Glomerular visceral epithelial cell (primary cell): ENCODE measurements around the gene ZNRD2.

Experiments used
- DNase-seq: peaks from one replicate; pipeline ENCODE4 v3.0.0-alpha.2; 2016; ENCODE audit errors: extremely low spot score

ZNRD2 gene

DNA sequence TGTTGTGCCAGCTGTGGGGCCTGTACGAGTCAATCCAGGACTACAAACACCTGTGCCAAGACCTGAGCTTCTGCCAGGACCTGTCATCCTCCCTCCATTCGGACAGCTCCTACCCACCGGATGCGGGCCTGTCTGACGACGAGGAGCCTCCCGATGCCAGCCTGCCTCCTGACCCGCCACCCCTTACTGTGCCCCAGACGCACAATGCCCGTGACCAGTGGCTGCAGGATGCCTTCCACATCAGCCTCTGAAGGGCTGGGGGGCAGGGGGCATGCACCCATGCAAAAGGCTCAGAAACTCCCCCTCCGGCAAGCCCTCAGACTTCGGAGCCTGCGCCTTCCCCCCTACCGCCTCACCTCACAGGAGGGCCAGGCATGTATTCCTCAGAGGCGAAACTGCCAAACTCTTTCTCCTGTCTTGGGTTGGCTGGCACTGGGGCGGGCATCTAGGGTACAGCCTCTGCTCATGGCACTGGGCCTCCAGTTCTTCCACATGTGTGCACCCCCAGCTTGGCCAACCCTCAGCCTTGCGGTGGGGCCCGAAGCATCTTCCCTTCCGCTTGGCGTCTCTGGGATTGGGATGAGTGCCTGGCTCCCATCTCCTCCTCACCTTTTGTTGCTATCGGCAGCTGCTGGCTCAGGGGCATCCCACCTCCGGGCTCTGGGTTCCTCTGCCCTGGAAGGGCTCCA, 3.3 kb downstream of the ZNRD2 start:
- DNase-seq = no peak

DNA sequence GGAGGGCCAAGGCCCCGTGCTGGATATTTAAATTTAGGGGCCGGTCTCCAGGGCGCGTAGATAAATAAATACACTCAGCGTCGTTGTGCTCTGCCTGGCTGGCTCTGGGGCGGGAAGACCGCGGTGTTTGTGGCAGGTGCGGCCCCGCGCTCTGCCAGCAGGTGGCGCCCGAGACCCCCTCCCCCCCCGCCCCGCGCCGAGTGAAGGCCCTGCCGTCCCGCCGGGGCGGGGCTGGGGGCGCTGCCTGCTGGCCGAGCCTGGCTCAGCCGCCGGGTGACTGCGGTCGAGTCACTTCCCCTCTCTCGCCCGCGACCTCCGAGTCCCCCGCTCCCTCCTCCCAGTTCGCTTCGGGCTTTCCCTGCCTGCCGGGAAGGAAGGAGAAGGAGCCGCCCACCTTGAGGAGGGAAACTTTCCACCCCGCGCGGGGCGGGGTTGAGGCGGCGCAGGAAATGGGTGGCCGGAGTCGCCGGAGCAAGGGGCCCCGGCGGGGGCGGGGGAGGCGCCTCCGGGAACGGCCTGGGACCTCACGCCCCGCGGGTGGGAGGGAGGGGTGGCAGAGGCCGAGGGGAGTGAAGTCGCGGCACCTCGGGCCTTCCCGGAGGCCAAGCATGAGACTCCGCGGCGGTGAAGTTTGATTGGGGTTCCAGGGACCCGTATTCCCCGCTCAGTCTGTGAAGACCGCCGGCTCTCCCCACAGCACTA, 4.0 kb downstream of the ZNRD2 start:
- DNase-seq = peak; percentile 96

DNA sequence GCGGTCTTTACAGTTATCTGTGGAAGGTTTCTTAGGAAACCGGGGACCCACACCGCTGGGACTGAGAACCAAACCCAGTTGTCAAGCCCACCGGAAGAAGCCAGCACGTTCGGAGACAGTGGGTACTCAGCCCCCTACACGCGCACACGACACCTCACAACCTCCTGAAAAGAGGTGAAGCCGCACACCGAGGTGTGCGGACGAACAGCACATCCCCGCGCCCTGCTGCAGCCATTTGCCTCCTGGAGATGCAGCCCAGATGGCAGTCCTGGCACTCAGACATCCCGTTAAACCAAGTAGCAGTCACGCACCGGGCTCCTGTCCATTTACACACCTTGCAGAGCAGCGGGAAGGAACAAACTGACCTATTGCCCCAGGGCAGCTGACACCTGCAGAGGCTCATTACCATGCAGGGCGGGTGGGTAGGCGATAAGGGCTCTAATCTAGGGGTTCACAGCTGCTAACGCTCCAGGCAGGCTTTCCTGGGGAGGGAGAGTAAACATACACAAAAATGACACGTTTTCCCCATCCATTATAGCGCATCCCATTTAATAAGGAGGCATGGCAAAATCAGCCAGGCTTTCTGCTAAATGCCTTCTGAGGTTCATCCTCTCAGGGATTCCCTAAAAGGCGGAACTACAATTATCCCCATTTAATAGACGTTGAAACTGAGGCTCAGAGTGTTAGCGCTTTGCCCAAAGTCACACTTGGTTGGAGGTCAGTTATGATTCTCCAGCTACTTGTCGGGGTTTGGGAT, 4.7 kb downstream of the ZNRD2 start:
- DNase-seq = no peak

DNA sequence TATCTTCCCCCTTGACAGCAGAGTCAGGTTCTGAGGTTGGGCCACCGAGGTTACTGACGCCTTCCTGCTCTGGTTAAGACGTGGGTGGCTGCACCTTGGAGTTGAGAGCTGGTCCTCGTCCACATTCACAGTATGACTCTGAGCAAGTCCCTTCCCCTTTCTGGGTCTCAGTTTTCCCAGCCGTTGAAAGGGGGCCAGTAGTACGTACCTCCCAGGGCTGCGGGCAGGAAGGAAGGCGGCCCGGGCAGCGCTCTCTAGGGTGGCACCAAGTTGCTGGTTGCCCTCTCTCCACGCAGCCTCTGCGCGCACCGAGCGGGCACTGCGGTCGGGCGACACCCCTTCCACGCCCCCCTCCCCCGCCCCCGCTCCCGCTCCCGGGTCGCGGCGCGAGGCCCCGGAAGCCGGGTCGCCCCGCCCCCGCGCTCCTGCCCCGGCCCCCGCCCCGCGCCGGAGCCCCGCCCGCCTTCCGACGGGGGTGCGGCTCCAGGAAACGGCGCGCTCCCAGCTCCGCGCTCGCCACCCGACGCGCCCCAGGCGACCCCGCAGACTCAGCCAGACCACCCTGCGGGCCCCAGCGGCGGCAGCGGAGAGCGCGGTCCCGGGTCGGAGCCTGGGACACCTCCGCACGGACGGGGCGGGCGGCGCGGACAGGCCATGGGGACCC, 5.4 kb downstream of the ZNRD2 start, which contains the start of gene EHBP1L1:
TSS of gene EHBP1L1 (plus strand) at position 486 of the 664 bp plus-strand sequence. CDS start 250 bp downstream, outside the sequence.
- DNase-seq = peak; percentile 72

DNA sequence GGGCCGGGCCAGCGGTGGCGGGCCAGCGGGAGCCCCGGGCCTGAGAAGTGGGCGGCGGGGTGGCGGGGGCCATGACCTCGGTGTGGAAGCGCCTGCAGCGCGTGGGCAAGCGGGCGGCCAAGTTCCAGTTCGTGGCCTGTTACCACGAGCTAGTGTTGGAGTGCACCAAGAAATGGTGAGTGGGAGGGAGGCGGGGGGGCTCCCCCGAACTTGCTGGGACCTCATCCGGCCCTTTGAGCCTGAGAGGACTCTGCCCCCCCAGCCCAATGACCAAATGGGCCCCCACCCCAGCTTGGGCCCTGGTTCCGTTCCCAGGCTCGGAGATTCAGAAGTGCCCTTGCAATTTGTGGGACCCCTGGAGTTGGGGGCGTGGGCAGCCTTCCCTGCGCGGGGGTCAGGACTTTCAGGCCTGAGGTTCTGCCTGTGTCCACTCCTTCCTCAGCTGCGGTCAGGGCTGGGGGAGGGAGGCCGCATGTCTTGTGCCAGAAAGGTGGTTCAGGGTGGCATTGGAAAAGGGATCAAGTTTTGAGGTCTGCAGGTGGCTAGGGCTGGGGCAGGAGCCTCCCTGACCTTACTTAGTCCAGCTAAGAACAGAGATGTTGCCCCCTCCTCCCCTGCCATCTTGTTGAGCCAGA, 6.1 kb downstream of the ZNRD2 start:
- no peak for DNase-seq

DNA sequence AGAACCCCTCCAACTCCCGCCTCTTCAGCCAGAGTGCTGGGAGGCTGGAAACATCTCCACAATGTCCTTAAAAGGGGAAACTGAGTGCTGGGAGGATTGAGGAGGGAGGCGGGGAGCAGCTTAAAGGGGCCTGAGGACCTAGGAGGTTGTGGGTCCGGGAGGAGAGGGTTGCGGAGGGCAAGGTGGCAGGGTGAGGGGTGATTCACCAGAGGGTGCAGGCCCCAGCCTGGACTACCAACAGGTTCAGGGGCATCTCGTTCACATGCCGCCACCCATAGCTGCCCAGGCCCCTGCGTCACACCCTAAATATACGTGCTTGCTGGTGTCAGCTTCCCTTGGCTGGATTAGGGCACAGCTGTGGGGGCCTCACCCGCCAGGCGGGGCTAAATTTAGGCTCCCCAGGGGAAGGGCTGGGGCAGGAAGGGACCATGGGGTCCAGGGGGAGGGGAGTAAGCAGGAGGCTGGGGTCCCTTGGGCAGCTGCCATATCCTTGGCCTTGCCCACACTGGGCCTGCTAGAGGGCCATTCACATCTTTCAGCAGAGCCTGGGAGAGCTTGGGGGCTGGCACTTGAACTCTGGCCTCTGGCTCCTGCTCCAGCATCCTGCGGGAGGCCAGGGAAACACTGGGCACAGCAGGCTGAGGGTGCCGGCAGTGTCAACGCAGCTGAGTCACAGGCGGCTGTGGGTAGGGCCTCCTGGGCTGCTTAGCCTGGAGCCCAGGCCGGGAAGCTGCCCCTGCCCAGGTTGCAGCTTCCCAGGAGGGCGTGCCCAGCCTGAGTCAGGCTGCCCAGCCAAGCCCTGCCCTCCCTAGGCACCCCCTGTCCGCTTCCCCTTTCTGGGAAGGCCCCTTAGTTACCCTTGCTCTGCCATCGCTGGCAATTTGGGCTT, 6.8 kb downstream of the ZNRD2 start:
- peak; percentile 87 for DNase-seq

DNA sequence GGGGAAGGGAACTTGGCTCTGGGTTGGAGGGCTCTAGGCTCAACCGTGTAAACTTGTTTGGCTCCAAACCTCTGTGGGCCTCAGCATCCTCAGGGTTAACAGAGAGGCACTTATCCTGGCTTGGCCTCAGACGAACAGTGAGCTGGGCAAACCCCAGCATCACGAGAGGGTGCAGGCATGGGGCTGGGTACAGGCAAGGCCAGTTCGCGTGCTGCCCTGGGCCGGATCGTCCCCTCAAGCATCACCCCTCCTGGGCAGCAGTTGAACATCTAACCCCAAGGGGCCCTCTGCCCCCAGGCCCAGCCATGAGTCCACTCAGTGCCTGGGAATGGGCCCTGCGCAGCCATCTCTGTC, 7.5 kb downstream of the ZNRD2 start:
- no peak for DNase-seq

DNA sequence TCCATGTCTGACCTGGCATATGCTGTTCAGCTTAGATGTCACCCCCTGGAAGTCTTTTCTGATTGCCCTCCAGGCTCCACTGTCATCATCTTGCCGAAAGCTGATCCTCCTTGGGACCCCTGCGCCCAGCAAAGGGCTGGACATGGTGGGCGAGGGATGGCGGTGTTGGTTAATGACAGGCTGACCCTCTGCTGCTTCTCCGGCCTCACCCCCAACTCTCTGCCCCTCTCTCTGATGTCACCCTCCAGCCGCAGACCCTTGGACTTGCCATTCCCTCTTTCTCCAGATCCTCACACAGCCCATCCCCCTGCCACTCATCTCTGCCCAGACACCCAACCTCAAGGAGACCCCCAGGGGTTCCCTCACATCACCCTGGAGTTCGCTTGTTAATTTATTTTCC, 7.9 kb downstream of the ZNRD2 start:
- no peak for DNase-seq

DNA sequence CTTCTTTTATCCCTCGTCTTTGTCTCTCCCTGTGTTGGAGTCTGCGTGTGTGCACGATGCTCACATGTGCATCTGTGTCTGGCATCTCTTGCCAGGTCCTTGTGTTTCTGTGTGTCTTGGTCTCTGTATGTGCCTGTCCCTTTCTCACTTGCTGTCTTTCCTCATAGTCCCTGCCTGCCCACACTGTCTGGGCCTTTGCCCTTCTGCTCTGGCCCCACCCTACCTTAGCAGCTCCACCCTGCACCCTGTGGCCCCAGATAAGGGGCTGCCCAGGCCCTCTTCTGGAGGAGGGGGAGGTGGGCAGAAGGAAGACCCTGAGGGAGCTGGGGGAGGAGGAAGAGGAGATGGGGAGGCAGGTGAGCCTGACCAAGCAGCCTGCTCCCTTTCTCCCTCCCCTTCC, 8.4 kb downstream of the ZNRD2 start:
- DNase-seq = no peak

DNA sequence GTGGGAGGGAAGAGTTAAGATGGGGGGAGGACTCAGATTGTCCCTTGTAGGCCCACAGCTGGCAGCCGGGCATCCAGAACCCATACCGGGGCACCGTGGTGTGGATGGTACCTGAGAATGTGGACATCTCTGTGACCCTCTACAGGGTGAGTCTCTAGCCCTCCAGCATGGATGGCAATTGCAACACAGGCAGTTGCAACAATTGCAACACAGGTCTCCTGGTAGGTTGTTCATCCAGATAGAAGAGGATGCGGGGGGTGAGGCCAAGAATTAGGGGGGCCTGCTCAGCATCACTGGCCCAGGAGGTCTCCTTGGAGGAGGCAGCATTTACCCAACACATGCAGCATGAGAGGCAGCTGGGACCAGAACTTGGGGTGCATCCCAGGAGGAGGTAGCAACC, 9.0 kb downstream of the ZNRD2 start:
- no peak for DNase-seq

DNA sequence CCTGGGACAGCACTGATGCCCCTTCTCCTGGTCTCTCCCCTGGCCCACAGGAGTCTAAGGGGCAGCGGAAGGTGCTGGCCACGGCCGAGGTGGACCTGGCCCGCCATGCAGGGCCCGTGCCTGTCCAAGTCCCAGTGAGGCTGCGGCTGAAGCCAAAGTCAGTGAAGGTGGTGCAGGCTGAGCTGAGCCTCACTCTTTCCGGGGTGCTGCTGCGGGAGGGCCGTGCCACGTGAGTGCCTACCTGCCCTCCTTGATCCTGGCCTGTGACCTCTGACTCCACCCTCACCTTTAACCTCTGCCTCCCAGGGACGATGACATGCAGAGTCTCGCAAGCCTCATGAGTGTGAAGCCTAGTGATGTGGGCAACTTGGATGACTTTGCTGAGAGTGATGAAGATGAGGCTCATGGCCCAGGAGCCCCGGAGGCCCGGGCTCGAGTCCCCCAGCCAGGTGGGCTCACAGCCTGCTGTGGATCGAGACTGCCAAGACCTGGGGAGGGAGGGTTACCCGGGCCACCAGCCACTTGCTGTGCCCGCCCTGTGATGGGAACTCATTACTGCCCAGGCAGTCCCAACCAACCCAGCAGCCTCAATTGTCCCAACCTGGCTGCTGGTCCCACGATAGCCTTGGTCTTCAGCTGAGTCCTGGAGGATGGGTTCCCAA, 9.9 kb downstream of the ZNRD2 start:
- no peak for DNase-seq

DNA sequence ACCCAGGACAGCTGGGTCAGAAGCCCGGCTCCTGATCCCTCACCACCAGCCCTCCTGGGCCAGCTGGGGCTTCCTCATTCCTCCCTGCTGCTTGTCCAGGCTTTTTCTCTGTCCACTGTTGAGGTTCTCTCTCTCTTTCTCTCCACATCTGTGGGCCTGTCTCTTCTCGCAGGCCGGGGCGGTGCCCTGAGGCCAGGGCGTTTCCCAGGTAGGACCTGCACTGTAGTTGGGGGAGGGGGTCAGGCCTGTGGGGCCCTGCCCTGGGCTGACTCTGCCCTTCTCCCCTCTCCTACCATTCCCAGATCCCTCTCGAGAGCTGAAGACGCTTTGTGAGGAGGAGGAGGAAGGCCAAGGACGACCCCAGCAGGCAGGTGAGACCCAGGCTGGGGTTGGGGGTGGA, 10.5 kb downstream of the ZNRD2 start:
- DNase-seq = no peak

DNA sequence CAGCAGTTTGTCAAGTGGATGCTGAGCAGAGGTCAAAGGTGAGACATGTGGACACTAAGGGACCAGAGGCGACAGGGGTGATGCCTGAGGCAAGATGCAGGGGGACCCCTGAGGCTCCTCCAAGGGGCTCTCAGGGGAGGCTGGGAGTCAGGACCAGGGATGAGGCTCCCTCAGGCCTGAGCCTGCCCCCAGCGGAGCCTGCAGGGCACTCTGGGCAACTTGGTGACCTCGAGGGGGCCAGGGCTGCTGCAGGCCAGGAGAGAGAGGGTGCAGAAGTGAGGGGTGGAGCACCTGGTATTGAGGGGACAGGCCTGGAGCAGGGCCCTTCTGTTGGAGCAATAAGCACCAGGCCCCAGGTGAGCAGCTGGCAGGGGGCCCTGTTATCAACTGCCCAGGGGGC, 11.7 kb downstream of the ZNRD2 start:
- no peak for DNase-seq

DNA sequence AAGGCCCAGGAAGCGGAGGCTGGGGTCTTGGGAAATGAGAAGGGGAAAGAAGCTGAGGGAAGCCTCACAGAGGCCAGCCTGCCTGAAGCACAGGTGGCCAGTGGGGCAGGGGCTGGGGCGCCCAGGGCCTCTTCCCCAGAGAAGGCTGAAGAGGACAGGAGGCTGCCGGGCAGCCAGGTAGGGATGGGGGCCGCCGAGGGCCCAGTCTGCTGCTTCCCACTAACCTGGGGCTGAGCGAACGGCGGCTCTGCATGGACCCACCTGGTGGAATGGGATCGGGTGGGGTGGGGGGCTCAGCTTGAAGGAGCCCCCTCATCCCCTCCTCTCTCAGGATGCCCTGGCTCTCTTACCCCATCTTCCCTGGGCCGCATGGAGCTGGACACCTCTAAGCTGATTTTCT, 13.3 kb downstream of the ZNRD2 start:
- DNase-seq = no peak

DNA sequence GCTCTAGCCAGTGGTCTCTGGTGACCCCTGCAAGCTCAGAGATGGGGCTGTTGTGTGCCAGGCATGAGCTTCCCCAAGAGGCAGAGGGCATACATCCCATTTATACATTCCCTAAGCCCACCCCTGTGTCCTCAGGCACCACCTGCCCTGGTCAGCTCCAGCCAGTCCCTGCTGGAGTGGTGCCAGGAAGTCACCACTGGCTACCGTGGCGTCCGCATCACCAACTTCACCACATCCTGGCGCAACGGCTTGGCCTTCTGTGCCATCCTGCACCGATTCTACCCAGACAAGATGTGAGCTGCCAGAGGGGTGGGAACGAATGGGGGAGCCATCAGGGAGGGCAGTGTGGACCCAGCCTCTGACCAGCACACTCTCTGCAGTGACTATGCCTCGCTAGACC, 13.8 kb downstream of the ZNRD2 start:
- DNase-seq = no peak

DNA sequence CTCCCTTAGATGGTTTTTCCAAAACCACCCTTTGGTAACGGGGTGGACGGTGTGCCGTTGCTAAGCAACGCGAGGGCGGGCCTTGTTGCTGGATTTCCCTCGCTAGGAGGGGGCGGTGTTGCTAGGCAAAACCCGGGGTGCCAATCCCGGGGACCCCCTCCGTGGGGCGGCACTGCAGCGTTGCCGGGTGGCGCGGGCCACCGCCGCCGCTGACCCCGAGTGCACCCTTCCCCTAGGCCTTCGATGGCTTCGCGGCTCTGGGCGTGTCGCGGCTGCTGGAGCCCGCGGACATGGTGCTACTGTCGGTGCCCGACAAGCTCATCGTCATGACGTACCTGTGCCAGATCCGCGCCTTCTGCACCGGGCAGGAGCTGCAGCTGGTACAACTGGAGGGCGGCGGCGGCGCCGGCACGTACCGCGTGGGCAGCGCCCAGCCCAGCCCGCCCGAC, 14.5 kb downstream of the ZNRD2 start:
- DNase-seq = no peak

DNA sequence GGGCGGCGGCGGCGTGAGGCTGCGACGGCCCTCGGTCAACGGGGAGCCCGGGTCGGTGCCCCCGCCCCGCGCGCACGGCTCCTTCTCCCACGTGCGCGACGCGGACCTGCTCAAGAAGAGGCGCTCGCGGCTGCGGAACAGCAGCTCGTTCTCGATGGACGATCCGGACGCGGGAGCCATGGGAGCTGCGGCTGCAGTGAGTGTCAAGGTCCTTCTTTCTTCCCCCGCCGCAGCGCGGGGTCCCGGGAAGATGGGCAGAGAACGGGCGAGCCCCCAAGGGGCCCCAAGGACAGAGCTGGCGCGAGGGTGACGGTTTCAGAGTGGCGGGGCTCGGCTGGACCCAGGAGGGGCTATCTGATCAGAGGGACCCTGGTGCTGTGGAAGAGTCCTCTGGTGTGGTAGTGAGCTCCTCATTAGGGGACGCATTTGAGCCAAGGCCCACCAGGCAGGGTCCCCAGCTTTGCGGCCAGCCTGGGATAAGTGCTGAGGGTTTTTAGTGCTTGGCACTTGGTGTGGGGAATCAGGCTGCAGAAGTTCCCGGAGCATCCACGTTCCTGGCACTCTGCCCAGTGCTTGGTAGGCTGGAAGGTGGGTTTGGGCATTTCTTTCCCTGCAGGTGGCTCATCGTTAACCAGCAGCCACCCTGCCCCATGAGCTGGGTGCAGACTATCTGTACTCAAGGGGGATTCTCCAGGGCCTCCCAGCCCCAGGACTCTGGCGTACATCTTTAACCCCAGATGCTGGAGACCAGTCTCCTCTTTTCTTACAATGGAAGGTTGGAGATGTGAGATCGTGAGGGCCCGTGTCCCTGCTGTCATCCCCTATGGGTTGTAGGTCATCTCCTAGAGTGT, 15.3 kb downstream of the ZNRD2 start:
- DNase-seq = no peak

DNA sequence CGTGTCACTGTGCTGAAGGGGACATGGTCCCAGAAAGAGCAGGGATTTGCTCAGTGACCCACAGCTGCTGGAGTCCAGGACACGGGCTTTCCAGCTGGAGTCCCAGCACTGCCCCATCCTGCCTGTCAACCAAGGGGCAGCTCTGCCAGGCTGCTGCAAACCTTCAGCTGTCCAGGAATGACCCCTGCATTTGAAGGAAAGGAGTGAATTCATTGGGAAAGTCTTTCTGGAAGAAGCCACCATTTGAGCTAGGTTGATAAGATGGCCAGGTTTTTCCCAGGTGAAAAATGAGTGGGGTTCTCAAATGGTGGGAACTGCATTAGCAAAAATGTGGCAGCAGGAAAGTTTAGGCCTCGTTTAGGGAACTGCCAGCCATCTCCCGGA, 16.0 kb downstream of the ZNRD2 start:
- no peak for DNase-seq

DNA sequence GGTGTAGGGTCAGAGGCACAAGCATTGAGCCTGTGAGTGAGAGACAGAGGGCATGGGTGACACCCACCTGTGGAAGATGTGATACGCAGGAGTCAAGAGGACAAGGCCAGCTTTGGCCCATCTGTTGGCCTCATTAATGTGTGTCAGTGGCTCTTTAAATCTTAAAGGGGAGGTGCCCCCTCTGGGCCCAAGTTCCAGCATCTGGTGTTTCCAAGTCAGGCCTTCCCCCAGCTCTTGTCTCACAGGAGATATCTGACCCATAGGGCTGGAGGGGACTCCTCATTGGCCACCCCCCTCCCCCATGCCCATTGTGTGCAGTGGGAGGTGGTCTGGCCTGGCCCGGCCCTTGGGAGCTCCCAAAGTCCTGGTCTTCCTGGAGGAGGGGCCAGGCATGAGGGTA, 16.4 kb downstream of the ZNRD2 start:
- DNase-seq = no peak
